Activated naive CD8-positive, alpha-beta T cell treated with anti-CD3 and anti-CD28 coated beads, Interleukin-2, amount 50 U/mL, for 16 hours (primary cell): Measurements from ENCODE around the gene NOP10.
"Not testable (repeated sequence)": the region's sequence is repeated elsewhere in the genome, so short reads cannot be mapped to it uniquely, and the experiment has no call there.

Source experiments
- DNase-seq: peaks from one replicate; pipeline ENCODE4 v3.0.0-alpha.2; 2020; ENCODE audit warnings: low read depth, low spot score

Gene NOP10

GRCh38 chr15:34358948-34359347 lies 16.0 kb upstream of the NOP10 start:
- DNase-seq, result no peak

DNA sequence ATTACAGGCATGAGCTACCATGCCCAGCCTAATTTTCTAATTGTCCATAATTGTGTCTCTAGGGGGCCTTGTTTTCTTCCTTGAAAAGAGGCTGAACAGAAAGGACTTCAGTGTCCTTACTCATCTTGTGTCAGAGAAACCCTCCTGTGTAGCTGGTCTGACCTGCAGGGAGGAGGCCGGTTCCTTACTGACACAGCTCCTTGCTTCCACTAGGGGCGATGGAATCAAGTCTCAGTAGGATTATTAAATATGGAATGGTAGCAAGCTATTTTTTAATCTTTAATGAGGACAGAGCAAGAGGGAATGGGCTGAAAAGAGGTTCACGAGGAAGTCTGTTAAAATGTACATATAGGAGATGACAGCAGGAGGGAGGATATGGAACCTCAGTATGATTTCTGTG lies 15.4 kb upstream of the NOP10 start:
- DNase-seq, result no peak

- no peak for DNase-seq
Observed at GRCh38 chr15:34357653-34358052, 14.7 kb upstream of the NOP10 start.

DNA sequence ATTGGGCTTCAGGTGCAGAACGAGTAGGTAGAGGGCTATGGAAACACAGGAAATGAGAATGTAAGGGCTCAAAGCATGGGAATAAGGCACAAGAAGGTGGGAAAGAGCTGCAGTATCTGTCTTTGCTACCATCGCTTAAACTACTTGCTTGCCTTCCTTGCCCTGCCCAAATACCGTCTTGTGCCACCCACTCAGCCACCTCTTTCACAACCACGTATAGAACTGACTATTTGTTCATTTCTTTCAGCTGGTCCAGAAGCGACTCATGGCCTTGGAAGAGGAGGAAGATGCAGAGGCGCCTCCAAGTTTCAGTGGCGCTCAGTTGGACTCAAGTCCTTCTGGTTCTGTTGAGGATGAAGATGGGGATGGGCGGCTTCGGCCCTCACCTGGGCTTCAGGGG lies 12.3 kb upstream of the NOP10 start:
- no peak for DNase-seq

DNA sequence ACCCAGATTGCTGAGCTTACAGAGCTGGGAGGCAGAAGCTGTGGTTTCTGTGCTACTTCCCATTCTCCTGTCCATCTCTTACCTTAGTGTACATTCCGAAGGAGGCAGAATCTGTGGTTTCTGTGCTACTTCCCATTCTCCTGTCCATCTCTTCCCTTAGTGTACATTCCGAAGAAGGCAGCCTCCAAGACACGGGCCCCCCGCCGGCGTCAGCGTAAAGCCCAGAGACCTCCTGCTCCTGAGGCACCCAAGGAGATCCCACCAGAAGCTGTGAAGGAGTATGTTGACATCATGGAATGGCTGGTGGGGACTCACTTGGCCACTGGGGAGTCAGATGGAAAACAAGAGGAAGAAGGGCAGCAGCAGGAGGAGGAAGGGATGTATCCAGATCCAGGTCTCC lies 11.3 kb upstream of the NOP10 start:
- DNase-seq, result no peak

GRCh38 chr15:34353627-34354026 lies 10.7 kb upstream of the NOP10 start:
- DNase-seq, result no peak

DNA sequence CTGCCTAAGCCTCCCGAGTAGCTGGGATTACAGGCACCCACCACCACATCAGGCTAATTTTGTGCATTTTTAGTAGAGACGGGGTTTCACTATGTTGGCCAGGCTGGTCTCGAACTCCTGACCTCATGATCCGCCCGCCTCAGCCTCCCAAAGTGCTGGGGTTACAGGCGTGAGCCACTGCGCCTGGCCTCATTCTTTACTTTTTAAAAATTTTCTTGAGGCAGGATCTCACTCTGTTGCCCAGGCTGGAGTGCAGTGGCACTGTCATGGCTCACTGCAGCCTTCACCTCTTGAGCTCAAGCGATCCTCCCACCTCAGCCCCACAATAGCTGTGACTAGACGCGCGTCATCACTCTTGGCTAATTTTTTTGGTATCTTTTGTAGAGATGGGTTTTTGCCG lies 10.1 kb upstream of the NOP10 start:
- DNase-seq, result not testable (repeated sequence)

DNA sequence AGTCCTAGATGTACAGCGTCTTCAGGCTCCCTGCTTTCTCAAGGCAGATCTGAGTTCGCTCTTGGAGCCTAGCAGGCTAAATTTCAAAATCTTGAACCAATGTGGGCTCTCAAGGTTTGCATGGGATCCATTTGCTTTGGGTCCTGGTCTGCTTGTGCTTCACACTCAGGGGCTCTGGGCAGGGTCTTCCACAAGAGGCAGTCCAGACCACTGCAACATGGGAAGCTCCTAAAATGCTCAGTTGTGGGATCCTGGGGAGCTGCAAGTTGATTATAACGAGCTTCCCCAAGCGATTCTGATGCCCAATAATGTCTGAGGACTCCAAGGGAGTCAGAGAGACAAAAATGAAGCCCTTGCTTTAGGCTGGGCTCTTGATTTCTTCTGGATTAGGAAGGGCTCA lies 6.8 kb upstream of the NOP10 start:
- no peak for DNase-seq

- DNase-seq, result no peak
Observed at GRCh38 chr15:34348735-34349300, 5.9 kb upstream of the NOP10 start.

GRCh38 chr15:34347951-34348638 lies 5.2 kb upstream of the NOP10 start:
- no peak for DNase-seq

- not testable (repeated sequence) for DNase-seq
Observed at GRCh38 chr15:34342213-34342736, 661 bp downstream of the NOP10 start.

DNA sequence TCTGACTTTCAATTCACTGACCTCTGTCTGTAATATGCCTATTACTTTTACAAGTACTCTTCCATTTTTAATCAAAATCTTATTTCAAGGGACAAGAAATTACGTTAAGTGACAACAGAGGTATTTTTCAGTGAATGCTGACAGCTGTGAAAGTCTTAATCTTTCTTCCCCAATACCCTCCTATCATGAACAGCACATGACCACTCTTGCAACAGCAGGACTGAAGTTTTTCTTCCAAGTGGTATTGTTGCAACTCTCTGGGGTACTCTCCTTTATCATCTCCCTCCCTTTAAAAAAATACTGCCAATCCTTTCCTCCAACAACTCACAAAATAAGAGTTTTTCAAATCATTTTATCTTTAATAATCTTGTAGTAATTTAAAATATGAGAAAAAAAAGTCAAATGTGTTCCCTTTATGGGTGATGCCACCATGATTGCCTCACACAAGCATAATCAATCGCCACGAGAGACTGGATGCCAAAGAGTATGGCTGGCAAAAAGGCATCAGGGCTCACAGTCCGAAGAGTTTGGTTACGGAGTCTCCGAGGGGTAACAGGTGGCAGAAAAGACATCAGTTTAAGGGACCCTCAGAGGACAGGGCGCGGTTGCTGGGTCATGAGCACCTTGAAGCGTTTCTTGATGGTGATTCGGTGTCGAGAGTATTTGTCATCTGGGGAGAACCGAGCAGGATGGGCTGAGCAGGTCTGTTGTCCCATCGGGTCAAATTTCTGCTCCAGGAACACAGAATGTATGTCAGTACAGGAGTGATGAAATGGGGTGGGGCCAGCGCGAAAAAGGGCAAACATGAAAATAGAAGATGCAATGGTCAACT lies 1.3 kb downstream of the NOP10 start:
- DNase-seq, result no peak

GRCh38 chr15:34339946-34340345 lies 3.0 kb downstream of the NOP10 start:
- no peak for DNase-seq

GRCh38 chr15:34338347-34338746 lies 4.6 kb downstream of the NOP10 start:
- no peak for DNase-seq

GRCh38 chr15:34337557-34338306 lies 5.2 kb downstream of the NOP10 start, which contains the start of gene SLC12A6:
Gene SLC12A6 (minus strand): TSS chr15:34337781. CDS start chr15:34336680, 1,101 bp downstream.
- peak; percentile 84 for DNase-seq

DNA sequence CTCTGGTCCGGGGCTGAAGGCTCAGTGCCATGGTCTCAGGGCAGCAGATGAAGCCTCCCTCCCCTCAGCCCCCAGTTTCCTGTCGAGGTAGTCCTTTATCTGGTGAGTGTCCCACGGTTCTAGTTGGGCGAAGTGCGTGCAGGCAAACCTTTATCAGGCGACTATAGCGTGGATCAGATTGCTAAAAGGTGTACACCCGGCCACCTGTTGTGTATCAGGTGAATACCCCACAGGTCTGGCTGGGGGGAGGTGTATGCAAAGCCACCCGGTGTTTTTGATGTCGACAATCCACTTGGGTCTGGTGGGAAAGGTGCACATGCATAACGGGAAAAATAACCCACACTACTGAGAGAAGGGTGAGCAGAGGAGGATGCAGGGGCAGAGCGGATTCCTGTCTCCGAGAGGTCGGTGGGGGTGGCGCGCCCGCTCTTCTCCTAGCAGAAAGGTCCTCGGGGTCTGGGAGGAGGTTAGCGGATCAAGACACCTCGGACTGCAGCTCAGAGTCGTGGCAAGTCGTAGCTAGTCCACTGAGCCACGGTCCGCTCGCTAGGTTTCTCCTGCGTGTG lies 5.9 kb downstream of the NOP10 start:
- no peak for DNase-seq

DNA sequence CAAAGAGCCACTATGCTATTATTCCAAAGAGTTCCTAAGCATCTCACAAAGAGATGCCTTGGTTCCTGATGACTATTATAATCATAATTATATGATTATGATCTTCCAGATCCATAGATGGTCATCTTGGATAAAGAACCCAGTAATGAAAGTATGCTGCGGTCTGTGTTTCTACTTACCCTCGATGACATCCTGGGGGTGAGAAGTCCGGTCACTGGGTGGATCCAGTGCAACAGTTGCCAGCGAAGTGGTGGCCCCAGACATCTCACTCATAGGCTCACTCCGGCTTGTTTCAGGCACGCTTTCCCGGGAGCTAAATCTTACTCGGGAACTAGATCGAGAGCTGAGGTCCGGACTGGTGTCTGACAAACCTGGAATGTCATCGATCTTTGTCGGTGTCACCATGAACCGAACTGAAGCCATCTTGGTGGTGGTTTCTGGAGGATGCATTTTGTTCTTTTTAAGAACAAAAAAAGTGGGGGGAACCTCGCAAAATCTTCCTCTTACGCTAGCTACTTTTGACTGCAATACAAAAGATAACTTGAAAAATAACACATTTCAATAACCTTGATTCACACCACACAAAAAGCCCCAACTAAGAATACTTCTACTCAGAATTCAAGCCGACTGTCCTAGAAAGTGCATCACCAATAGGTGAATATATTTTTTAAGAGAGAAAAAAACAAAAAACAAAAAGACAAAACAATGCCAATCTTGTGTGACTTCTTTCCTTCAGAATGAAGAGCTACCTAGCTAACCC lies 6.5 kb downstream of the NOP10 start:
- DNase-seq, result no peak

DNA sequence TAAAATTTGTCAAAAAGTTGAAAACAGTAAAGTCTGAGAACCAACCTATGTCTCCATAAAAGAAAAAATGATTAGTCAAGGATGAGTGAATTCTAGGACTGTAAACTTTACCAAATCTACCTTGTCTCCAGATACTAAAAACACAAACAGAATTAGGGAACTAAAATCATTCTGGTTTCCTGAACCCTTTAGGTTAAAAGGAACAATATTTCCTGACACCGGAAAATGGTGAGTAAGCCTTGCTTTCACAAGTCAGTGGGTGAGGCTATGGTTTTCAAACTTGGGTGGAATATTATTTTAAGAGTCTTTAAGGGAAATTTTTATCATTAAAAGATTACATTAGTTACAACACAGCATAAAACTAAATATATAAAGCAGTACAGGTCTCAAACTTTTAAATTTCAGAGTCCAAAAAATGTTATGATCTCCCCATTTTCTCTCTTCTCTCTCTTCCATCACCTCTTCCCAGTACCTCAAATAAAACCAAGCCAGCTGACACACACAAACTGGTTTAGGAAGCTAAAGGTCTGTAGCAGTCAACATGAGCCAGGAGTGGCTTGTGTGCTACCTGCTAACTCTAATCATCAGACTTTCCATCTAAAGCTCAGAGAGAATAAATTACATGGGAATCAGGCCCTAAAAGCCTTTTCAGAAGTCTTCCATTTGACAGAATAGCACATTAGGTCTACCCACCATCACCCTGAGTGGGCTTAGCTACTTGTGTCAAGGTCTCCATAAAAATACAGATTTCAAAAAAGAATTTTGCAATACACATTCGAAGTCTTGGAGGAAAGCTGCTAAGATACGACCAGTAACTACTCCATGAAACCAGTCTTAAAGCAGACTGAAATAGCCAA lies 7.5 kb downstream of the NOP10 start:
- DNase-seq, result no peak

DNA sequence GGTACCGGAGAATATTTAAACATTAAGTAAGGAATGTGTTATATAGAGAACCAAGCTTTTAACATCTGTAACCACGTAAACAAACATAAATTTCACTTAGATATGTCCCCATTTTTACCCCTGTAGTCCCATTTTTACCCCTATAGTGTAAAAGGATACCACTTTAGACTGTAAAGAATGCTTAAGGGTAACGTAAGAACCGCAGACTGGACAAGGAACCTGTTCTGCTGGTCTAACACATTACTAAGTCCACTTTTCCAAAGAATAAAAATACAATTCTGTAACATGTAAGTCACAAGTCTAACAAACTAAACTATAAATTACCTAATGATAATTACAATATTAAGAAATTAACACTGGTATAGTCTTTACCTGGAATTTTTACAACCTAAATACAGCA lies 8.3 kb downstream of the NOP10 start:
- DNase-seq, result no peak
